ENCODE measurements around the gene GPSM3. TPM values are rescaled to one million over a fixed set of nuclear protein-coding genes. Genes with fewer than 3 reads are reported as not detected.

Gene GPSM3
- total and polyA plus RNA-seq, 2 of the 13 experiments (the other 11 are each of a cell fraction or from before 2014, with no cell fraction given) = 0.18 to 6.2 TPM

DNA sequence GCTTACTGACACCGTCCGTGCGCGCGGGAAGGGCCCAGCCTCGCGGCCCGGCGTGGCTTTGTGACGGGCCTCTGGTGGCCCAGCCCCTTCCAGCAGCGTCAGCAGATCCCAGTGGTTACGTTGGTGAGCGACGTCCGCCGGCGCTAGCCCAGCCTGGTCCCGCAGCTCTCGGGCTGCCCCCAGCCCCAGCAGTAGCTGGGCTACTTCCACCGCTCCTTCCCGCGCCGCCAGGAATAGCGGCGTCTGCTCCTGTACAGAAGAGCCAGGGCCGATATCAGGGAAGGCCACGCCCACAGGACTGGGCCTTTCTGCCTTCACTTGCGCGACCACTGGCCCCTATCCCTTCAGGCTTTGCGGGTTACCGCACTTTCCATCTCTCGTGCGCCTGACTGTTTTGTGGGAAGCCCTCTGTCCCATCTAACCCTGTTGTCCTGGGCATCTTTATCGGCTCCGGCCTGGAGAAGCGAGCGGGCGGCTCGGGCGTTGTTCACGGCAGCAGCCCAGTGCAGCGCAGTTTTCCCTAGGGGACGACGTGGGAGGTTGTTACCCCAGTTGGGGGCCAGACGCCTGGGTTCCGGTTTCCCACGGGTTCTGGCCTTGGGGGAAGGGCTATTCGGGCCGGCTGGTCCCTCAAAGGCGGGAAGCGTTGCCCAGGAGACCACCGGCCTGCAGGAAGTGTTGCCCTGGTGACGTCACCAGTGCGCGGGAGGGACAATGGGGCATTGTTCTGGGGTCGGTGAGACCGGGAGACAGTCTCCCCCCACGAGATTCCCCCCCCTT is 3.6 kb upstream of the GPSM3 start (continued):
- TF ChIP-seq, protein P1, sequence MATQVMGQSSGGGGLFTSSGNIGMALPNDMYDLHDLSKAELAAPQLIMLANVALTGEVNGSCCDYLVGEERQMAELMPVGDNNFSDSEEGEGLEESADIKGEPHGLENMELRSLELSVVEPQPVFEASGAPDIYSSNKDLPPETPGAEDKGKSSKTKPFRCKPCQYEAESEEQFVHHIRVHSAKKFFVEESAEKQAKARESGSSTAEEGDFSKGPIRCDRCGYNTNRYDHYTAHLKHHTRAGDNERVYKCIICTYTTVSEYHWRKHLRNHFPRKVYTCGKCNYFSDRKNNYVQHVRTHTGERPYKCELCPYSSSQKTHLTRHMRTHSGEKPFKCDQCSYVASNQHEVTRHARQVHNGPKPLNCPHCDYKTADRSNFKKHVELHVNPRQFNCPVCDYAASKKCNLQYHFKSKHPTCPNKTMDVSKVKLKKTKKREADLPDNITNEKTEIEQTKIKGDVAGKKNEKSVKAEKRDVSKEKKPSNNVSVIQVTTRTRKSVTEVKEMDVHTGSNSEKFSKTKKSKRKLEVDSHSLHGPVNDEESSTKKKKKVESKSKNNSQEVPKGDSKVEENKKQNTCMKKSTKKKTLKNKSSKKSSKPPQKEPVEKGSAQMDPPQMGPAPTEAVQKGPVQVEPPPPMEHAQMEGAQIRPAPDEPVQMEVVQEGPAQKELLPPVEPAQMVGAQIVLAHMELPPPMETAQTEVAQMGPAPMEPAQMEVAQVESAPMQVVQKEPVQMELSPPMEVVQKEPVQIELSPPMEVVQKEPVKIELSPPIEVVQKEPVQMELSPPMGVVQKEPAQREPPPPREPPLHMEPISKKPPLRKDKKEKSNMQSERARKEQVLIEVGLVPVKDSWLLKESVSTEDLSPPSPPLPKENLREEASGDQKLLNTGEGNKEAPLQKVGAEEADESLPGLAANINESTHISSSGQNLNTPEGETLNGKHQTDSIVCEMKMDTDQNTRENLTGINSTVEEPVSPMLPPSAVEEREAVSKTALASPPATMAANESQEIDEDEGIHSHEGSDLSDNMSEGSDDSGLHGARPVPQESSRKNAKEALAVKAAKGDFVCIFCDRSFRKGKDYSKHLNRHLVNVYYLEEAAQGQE (IDR thresholded peaks at IDR 0.05; ENCODE audit: borderline replicate concordance in 1 of 2, low read depth in 1 of 2, low read length in 2 of 2) = no peak; a peak in 1 of 4 replicates
- TF ChIP-seq ZNF512 (CRISPR knock-in tag; IDR thresholded peaks at IDR 0.05) = 0 out of 2 replicates have a peak, but pooled peaks have one; percentile 70
- TF ChIP-seq ZNF513 (CRISPR knock-in tag; conservative IDR thresholded peaks at IDR 0.05) = 0 out of 2 replicates have a peak, but pooled peaks have one; percentile 74
- peak; percentile 70 for TF ChIP-seq THAP9 (CRISPR knock-in tag; IDR thresholded peaks at IDR 0.05; ENCODE audit: borderline replicate concordance)
- peak; percentile 58 for TF ChIP-seq DBP (CRISPR knock-in tag; IDR thresholded peaks at IDR 0.05; ENCODE audit: not compliant biosample characterization)
- no peak for TF ChIP-seq SRSF4 (IDR thresholded peaks at IDR 0.05; ENCODE audit: low read depth, low read length, poor library complexity, severe bottlenecking)
- 0 out of 4 replicates have a peak, but pooled peaks of 1 of the 2 experiments have one; percentile 29 for TF ChIP-seq ATF4 (CRISPR knock-in tag; IDR thresholded peaks at IDR 0.05)
- TF ChIP-seq HDAC2 (CRISPR knock-in tag; IDR thresholded peaks at IDR 0.05) = peak; percentile 68; the same call in 1 of the 2 replicates
- TF ChIP-seq ZNF747 (CRISPR knock-in tag; IDR thresholded peaks at IDR 0.05; ENCODE audit: borderline replicate concordance) = no peak
- TF ChIP-seq NFIC (IDR thresholded peaks at IDR 0.05; ENCODE audit: low read length) = no peak
- peak; percentile 88; the same call in 1 of the 2 replicates for TF ChIP-seq GLI4 (CRISPR knock-in tag; IDR thresholded peaks at IDR 0.05; ENCODE audit: borderline replicate concordance)
- TF ChIP-seq SUZ12 (IDR thresholded peaks at IDR 0.05; ENCODE audit: low read depth, low read length) = no peak
- no peak; the same call in 1 of the 2 replicates for TF ChIP-seq ZNF724P (CRISPR knock-in tag; IDR thresholded peaks at IDR 0.05; ENCODE audit: borderline replicate concordance)
- no peak for TF ChIP-seq NFKBIZ (CRISPR knock-in tag; IDR thresholded peaks at IDR 0.05)
- TF ChIP-seq HNRNPK (IDR thresholded peaks at IDR 0.05; ENCODE audit: low read depth, low read length, poor library complexity, severe bottlenecking) = no peak
